SK-N-SH (cell line): ENCODE results near the gene AGRN. TPM values are rescaled to one million over a fixed set of nuclear protein-coding genes. Genes with fewer than 3 reads are reported as not detected.

Source experiments
- CTCF ChIA-PET: fragments of 300-600, 350-600 bp; formaldehyde crosslinking; extraction: SDS; loops from one replicate; lab custom pipeline; 2021; lab: Yijun Ruan, JAX
- POLR2A ChIA-PET: fragments of 350-600 bp; sonication (Branson Sonifier 250); formaldehyde crosslinking; extraction: SDS; loops from one replicate; lab custom pipeline; 2020; ENCODE audit warnings: antibody characterized with exemption, inconsistent platforms; lab: Yijun Ruan, JAX
- DNase-seq: peaks from one replicate; pipeline ENCODE4 v3.0.0; 2012
- H2AFZ ChIP-seq: fragments of 200-600 bp; sonication (generic); 2 replicates; pipeline ENCODE4 v1.8.1; 2016; ENCODE audit warnings: antibody characterized with exemption, mild to moderate bottlenecking, low read depth
- H3F3A ChIP-seq: fragments of 200-600 bp; sonication (generic); replicated peaks from 2 replicates; pipeline ENCODE3; 2016; ENCODE audit warnings: antibody characterized with exemption, mild to moderate bottlenecking; ENCODE audit not compliant: insufficient read depth
- H3K27ac ChIP-seq, 2 experiments: fragments of 200-500 bp in 1 of 2; fragments of 200-600 bp in 1 of 2; sonication (Bioruptor generic) in 1 of 2; sonication (generic), shearing (Covaris generic) in 1 of 2; 2 replicates each; pipeline versions ENCODE4 v1.5.1 to v1.6.1; 2014 to 2016; ENCODE audit warnings: low read depth in 2 of 2, inconsistent platforms in 1 of 2, low read length in 1 of 2, mild to moderate bottlenecking in 1 of 2, mixed read lengths in 1 of 2
- H3K27me3 ChIP-seq: fragments of 200-600 bp; sonication (generic), shearing (Covaris generic); 2 replicates; pipeline ENCODE4 v1.6.1; 2016; ENCODE audit warnings: mixed run types; ENCODE audit not compliant: insufficient read depth
- H3K36me3 ChIP-seq, 2 experiments: fragments of 200-500 bp in 1 of 2; fragments of 200-600 bp in 1 of 2; sonication (Bioruptor generic) in 1 of 2; sonication (generic) in 1 of 2; replicated peaks in 1 of 2; 2 replicates each; pipeline versions ENCODE3 to v1.5.1; 2014 to 2016; ENCODE audit warnings: low read length in 1 of 2, mild to moderate bottlenecking in 1 of 2; ENCODE audit not compliant: insufficient read depth in 2 of 2, control insufficient read depth in 1 of 2
- H3K4me1 ChIP-seq, 2 experiments: fragments of 200-500 bp in 1 of 2; fragments of 200-600 bp in 1 of 2; sonication (Bioruptor generic) in 1 of 2; sonication (generic), shearing (Covaris generic) in 1 of 2; 2 replicates each; pipeline versions ENCODE4 v1.5.1 to v1.6.1; 2014 to 2016; ENCODE audit warnings: low read depth in 1 of 2, low read length in 1 of 2, mixed run types in 1 of 2; ENCODE audit not compliant: insufficient read depth in 2 of 2, control insufficient read depth in 1 of 2
- H3K4me2 ChIP-seq: fragments of 200-600 bp; sonication (generic), shearing (Covaris generic); 2 replicates; pipeline ENCODE4 v1.6.1; 2017; ENCODE audit warnings: mixed run types
- H3K4me3 ChIP-seq, 2 experiments: fragments of 200-500 bp in 1 of 2; fragments of 200-600 bp in 1 of 2; sonication (Bioruptor generic) in 1 of 2; sonication (generic), shearing (Covaris generic) in 1 of 2; 2 replicates each; pipeline versions ENCODE4 v1.5.1 to v1.8.1; 2014 to 2016; ENCODE audit warnings: low read depth in 2 of 2, inconsistent platforms in 1 of 2, low read length in 1 of 2, mild to moderate bottlenecking in 1 of 2, mixed read lengths in 1 of 2, moderate library complexity in 1 of 2
- H3K79me2 ChIP-seq: fragments of 200-600 bp; sonication (generic); 2 replicates; pipeline ENCODE4 v1.8.1; 2017; ENCODE audit warnings: mild to moderate bottlenecking; ENCODE audit not compliant: insufficient read depth
- H3K9ac ChIP-seq: fragments of 200-600 bp; sonication (generic); 2 replicates; pipeline ENCODE4 v1.6.1; 2017; ENCODE audit warnings: mixed run types
- H3K9me2 ChIP-seq: fragments of 200-600 bp; sonication (generic); 2 replicates; pipeline ENCODE4 v1.6.1; 2017; ENCODE audit warnings: mixed run types
- H3K9me3 ChIP-seq: fragments of 200-600 bp; sonication (generic); 2 replicates; pipeline ENCODE4 v1.6.1; 2017; ENCODE audit warnings: mixed run types, mild to moderate bottlenecking, moderate library complexity
- H4K20me1 ChIP-seq: fragments of 200-600 bp; sonication (generic); 2 replicates; pipeline ENCODE4 v1.6.1; 2017; ENCODE audit warnings: mild to moderate bottlenecking, mixed run types; ENCODE audit not compliant: insufficient read depth
- CHD2 ChIP-seq: fragments of 150-350 bp; IDR thresholded peaks from 2 replicates; pipeline ENCODE4 v1.6.1; 2018; ENCODE audit warnings: low read length; ENCODE audit not compliant: partially characterized antibody
- EP300 ChIP-seq, 2 experiments: IDR thresholded peaks; 2 replicates each; pipeline versions ENCODE4 v1.4.0 to v1.6.1; 2012; ENCODE audit warnings: borderline replicate concordance in 1 of 2, low read depth in 1 of 2, low read length in 1 of 2
- FOSL2 ChIP-seq: IDR thresholded peaks from 2 replicates; pipeline ENCODE4 v1.4.0; 2012; ENCODE audit warnings: low read depth, mild to moderate bottlenecking, moderate library complexity, borderline replicate concordance
- FOXJ3 ChIP-seq: sonication (generic); formaldehyde crosslinking; IDR thresholded peaks from 2 replicates; pipeline ENCODE4 v1.5.1; 2020; ENCODE audit warnings: mild to moderate bottlenecking, missing genetic modification reagents
- MEF2A ChIP-seq: IDR thresholded peaks from 2 replicates; pipeline ENCODE4 v1.4.0; 2012; ENCODE audit warnings: low read depth, borderline replicate concordance
- MXI1 ChIP-seq: IDR thresholded peaks from 2 replicates; pipeline ENCODE4 v1.6.1; 2012; ENCODE audit warnings: mild to moderate bottlenecking, low read depth, low read length, improper control_type of control experiment
- POLR2AphosphoS5 ChIP-seq: IDR thresholded peaks from 2 replicates; pipeline ENCODE4 v1.6.1; 2012; ENCODE audit warnings: low read depth, low read length
- RAD21 ChIP-seq: IDR thresholded peaks from 2 replicates; pipeline ENCODE4 v1.6.1; 2012; ENCODE audit warnings: mild to moderate bottlenecking, low read length
- RCOR1 ChIP-seq: fragments of 150-350 bp; IDR thresholded peaks from 2 replicates; pipeline ENCODE4 v1.6.1; 2017; ENCODE audit warnings: antibody characterized with exemption, low read length
- REST ChIP-seq: IDR thresholded peaks from 2 replicates; pipeline ENCODE4 v1.6.1; 2012; ENCODE audit warnings: mild to moderate bottlenecking, low read depth, low read length, moderate library complexity
- SMC3 ChIP-seq: IDR thresholded peaks from 2 replicates; pipeline ENCODE4 v1.6.1; 2012; ENCODE audit warnings: low read depth, low read length, improper control_type of control experiment
- TAF1 ChIP-seq: IDR thresholded peaks from 2 replicates; pipeline ENCODE4 v1.6.1; 2012; ENCODE audit warnings: low read depth, mild to moderate bottlenecking, low read length, moderate library complexity, borderline replicate concordance
- YY1 ChIP-seq: IDR thresholded peaks from 2 replicates; pipeline ENCODE4 v1.4.0; 2012; ENCODE audit warnings: low read depth, mild to moderate bottlenecking
- WGBS: methylation state at CpG from one replicate; pipeline ENCODE4 v1.1.6; 2017; ENCODE audit warnings: low lambda C conversion rate; 5-methylcytosine and 5-hydroxymethylcytosine counted together
- polyA plus RNA-seq, 3 experiments: library from polyadenylated mRNA; depleted of rRNA; stranded (reverse); fragments of >200 nt; gene quantifications; 2 replicates each; pipeline ENCODE4 v1.2.3, GENCODE V29; 2012
- TF ChIP-seq, protein P1 (sequence below): IDR thresholded peaks from 2 replicates; pipeline ENCODE4 v1.4.0; 2012; ENCODE audit warnings: low read depth, borderline replicate concordance
- TF ChIP-seq, protein P2 (sequence below): IDR thresholded peaks from 2 replicates; pipeline ENCODE4 v1.4.0; 2012; ENCODE audit warnings: low read depth

AGRN gene
- polyA plus RNA-seq, 1 of the 3 experiments (the other 2 are of a cell fraction): 31.6 TPM

GRCh38 chr1:975365-975764, 44.6 kb upstream of the AGRN start:
- Histone ChIP-seq H3K27ac (no peak overlapping the region), H2AFZ (no peak overlapping the region), H3K4me1 (peaks cover 0 to 12% of the 10 kb centered on the region in 2 experiments; a peak in 1 of 4 replicates), H3K9ac (no peak overlapping the region), H3F3A (peaks cover 3% of the 10 kb centered on the region), H3K36me3 (no peaks in the 10 kb centered on the region), H3K79me2 (no peaks in the 10 kb centered on the region), H3K4me2 (peak overlapping the region; percentile 88), H3K4me3 (peak overlapping the region; percentile 59 to 73; a peak in 2 of 4 replicates), H4K20me1 (no peaks in the 10 kb centered on the region), H3K9me3 (no peaks in the 10 kb centered on the region), H3K27me3 (no peaks in the 10 kb centered on the region), H3K9me2 (no peaks in the 10 kb centered on the region)
- ChIA-PET CTCF (interaction anchor here (1.0 to 2.5 kb wide), 15 partner anchors 7 to 106 kb away, joined by 3 to 24 read pairs (median 5); partner anchors contain the start of gene NOC2L), POLR2A (interaction anchor here (0.8 to 1.3 kb wide), 2 partner anchors 35 to 70 kb away, joined by 3 to 6 read pairs; no protein-coding TSS in a partner anchor)
- WGBS: 77% methylated on average over 5 of the region's 9 CpGs
- TF ChIP-seq REST (no peak), FOSL2 (no peak), POLR2AphosphoS5 (no peak), MEF2A (no peak), TAF1 (no peak), EP300 (IDR thresholded peaks at IDR 0.05; ENCODE audit: borderline replicate concordance in 1 of 2, low read depth in 1 of 2, low read length in 1 of 2) (no peak), CHD2 (no peak), YY1 (no peak), SMC3 (no peak), RCOR1 (no peak), RAD21 (no peak), MXI1 (no peak), FOXJ3 (CRISPR knock-in tag) (no peak)
- TF ChIP-seq, protein P1, sequence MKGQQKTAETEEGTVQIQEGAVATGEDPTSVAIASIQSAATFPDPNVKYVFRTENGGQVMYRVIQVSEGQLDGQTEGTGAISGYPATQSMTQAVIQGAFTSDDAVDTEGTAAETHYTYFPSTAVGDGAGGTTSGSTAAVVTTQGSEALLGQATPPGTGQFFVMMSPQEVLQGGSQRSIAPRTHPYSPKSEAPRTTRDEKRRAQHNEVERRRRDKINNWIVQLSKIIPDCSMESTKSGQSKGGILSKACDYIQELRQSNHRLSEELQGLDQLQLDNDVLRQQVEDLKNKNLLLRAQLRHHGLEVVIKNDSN: no peak
- TF ChIP-seq, protein P2, sequence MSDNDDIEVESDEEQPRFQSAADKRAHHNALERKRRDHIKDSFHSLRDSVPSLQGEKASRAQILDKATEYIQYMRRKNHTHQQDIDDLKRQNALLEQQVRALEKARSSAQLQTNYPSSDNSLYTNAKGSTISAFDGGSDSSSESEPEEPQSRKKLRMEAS: no peak
- DNase-seq: no peak
